GM19240 (cell line): ENCODE results near the gene NLRC5.
"Not testable (repeated sequence)": the region's sequence is repeated elsewhere in the genome, so short reads cannot be mapped to it uniquely, and the experiment has no call there.

ENCODE experiments used
- DNase-seq: peaks from one replicate; pipeline ENCODE4 v3.0.0; 2011; ENCODE audit warnings: low spot score; ENCODE audit not compliant: insufficient read length

Gene NLRC5

DNA sequence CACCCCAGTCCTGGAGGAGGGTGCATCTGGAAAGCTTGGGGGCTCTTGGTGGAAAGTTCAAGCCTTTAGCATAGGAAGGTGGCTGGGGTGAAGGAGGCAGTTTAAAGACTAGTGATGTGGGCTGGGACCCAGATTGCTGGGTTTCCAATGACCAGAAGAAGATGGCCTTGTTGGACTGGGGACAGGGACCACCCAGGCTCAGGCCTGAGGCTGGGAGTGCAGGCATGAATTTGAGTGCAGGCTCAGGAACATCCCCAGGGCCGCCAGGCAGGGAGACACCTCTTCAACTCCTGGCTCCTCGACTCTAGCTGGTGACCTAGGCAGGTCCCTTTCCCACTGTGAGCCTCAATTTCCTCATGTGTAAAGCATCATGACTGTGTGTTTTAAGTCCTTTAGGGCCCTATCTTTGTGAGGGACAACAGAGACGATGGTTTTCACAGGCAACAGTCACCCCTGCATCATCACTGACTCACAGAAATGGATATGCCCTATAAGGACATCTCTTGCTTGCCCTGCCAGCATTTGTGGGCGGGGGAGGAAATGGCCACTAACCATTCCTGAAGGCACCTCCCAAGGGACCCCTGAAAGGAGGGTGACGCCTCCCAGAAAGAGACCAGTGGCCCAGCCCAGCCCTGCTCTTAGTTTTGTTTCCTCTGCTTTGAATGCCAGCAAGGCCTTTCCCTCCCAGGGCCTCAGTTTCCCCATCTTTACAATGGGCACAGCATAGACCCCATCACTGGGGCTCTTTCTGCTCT, 11.1 kb downstream of the NLRC5 start:
- DNase-seq: no peak

DNA sequence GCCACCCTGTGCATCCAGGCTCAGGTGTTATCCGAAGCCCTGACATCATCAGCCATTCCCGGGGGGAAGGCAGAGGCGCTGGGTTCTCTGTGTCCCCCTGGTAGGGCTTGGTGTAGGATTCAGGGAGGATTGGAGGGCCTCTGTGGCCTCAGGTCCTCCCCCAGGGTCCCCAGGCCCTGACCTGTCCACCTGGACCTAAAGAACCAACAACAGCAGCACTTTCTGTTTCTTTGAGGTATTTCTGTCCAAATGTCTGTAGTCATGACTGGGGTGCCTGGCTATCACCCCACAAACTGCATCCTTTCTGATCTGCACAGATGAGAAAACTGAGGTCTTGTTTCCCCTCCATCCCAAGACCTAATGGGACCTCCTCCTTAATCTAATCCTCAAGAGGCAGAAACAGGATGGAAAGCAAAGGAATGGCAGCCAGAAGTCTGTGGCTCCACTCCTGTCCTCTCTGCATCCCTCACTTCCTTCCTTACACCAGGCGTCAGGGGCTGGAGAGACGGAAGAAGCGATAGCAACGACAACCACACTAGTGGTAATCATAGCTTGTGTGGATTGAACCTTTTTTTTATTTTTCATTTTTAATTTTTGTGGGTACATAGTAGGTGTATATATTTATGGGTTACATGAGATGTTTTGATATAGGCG, 11.8 kb downstream of the NLRC5 start:
- DNase-seq: no peak

DNA sequence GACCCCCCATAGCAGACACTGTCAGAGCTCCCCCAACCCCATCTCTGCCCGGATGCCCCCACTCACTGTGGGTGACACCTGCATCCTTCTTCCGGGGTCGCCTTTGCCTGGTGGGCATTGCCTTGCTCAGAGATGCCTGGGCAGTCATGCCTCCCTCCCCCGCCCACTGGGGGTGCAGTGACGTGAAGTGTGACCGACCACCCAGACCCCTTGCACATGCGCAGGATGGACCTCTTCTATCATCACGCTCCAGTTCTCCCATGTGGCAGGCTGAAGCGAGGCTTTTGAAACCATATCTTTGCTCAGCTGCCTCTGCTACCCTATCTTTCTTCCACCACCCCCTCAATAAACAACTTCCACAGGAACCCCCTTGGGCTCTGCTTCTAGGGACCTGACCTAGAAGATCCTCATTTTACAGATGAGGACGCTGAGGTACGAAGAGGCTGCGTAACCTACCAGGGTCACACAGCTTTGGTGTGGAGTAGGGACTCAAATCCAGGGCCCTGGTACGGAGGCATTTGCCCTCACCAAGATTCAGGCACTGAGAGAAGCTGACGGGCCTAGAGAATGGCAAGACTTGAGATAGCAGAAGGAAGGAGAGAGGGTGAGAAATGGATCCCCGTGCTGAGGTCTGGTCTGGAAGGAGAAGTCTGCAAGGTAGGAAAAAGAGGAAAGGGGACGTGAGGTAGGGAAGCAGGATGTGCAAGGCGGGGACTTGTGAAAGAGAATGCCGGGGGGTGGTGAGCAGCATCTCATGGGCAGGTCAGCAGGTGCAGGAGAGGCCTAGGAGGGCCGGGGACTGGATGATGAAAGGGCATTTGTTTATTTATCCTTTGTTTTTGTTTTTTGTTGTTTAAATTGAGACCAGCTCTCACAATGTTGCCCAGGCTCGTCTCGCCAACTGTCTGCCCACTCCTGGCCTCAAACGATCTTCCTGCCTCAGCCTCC, 14.4 kb downstream of the NLRC5 start:
- DNase-seq: no peak

DNA sequence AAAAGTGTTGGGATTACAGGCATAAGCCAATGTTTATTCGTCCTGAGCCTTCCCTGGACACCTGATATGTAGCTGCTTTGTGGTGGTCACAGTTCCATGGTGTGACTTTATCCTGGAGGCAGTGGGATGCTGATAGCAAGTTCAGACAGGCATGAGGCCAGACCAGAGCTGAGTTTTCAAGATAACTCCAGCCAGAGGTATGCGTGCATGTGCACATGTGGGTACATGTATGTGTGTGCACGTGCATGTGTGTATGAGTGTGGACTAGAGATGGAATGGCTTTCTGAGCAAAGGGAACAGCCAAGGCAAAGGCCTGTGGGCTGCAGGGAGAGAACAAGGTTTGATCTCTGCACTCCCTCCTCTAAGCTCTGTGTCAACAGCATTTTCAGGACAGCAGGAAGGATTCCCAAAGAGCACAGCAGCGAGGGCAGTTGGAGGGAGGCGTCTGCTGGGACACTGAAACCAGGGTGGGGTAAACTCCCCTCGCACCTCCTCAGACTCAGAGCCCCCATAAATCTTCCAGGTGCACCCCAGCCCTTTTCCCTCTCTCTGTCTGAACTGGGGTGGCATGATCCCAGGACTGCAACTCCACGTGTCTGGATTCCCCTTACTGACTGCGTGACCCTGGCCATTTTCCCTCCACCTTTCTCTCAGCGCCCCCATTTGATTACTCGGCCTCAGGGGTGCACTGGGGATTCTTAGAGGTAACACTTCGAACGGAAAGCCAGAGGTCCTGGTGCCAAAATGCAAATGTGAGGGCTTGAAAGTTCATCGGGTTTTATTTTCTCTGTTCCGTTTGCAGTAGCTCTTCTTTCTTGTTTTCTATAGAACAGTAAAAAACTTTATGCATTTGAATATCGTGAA, 15.3 kb downstream of the NLRC5 start:
- no peak for DNase-seq

DNA sequence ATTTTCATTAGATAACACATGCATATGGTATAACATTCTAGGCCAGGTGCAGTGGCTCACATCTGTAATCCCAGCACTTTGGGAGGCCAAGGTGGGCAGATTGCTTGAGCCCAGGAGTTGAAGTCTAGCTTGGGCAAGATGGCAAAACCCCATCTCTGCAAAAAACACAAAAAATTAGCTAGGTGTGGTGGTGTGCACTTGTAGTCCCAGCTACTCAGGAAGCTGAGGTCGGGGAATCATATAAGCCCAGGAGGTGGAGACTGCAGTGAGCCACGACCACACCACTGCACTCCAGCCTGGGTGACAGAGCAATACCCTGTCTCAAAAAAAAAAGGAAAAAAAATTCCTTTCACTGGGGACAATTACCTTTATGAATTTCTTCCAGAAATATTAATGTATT, 16.2 kb downstream of the NLRC5 start:
- DNase-seq: not testable (repeated sequence)

DNA sequence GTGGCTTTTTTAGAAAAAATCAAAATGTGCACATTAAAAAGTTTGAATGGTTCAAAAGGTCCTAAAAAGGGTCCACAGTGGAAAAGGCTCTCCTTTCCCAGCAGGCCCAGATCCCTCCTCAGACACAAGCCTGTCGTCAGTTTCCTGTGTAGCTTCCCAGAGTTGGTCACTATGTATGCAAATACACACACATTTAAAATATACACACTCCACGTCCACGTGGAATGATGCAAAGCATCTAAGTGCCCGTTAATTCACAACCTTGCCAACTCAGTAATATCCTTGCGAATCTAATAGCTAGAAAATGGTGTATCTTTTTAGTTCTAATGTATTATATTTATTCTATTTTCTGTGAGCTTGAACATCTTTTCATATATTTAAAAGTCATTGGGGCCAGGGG, 17.7 kb downstream of the NLRC5 start:
- DNase-seq: no peak

DNA sequence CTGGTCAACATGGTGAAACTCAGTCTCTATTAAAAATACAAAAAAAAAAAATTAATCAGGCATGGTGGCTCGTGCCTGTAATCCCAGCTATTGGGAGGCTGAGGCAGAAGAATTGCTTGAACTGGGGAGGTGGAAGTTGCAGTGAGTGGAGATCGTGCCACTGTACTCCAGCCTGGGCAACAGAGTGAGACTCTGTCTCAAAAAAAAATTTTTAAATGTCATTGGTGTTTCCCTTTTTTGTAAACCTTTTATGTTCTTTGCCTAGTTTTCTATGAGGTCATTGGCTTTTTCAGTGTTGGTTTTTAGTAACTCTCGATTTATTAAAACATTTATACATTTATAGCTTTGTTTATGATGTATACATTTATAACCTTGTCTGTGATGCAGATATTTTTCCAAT, 18.2 kb downstream of the NLRC5 start:
- DNase-seq: no peak

DNA sequence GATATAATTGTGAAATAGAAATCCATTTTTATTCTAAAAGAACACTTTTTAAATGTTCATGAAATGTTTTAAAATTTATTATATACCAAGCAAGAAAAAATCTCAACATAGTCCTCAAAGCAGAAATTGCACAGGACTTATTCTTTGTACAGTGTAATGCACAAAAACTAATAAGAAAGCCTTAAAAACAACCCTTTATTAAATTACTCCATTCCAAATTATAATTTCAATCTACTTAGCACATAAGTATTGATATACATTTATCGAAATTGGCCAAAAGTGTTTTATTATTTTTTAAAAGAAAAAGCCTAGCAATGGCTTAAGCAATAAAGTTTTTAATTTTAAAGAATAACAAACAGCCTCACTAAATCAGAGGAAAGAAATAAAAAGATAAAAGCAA, 19.1 kb downstream of the NLRC5 start:
- DNase-seq: no peak

DNA sequence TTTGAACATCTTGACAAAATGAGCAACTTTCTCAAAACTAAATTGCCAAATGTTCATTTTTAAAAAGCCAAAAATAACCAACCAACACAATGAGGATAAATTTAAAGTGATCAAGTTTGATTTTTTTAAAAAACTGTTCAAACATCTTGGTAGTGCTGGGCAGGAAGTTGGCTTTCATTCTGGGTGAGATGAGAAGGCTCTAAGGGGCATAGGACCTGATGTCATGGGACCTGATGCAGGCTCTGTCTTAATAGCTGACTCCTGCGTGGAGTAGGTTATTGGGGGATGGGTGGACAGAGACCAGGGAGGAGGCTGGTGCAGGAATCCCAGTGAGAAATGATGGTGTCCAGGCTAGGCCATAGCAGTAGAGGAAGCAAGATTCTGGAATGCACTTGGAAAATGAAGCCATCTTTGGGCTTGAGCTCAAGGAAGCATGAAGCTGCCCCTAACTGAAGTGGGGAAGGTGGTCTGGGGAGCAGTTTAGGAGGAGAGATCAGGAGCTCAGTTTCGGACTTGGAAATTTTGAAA, 20.4 kb downstream of the NLRC5 start:
- no peak for DNase-seq

DNA sequence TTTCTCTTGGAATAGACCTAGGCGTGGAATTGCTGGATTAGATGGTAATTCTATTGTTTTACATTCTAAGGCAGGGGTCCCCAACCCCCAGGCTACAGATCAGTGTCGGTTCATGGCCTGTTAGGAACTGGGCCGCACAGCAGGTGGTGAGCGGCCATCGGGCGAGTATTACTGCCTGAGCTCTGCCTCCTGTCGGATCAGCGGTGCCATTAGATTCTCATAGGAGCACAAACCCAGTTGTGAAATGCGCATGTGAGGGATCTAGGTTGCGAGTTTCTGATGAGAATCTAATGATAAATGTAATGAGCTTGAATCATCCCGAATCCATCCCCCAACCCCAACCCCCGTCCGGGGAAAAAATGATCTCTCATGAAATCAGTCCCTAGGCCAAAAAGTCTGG, 23.0 kb downstream of the NLRC5 start:
- DNase-seq: no peak

DNA sequence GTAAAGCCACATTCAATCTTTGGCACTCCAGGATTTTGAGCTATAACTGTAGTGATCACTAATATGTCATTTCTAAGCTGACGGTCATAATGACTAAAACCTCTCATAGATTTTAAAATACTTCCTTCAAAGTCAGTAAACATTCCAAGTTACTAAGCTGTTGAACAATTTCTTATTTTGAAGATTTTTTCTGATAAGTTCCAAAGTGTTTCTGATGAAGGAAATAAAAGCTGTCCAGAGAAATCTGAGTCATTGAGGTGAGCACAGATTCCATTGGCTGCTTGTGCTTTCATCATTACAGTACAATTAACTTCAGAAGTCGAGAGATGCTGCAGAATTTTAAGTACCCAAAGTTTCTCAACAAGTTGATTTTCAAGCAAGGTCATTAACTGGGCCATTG, 23.9 kb downstream of the NLRC5 start:
- no peak for DNase-seq

DNA sequence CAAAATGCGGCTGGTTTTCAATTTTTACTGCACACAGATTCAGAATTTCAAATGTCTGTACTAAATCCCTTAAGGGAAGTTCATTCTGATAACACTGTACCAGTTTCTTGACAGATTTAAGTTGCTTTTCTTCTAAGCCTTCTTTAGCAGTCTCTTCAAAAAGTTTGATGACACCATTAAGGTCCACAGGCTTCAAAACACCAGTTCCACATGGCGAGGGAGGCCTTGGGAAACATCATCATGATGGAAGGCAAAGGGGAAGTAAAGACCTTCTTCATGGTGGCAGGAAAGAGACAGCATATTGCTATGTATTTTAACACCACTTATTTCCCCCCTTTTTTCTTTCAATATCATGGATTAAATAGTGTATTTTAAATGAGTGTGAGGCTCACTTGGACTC, 24.5 kb downstream of the NLRC5 start:
- DNase-seq: no peak

DNA sequence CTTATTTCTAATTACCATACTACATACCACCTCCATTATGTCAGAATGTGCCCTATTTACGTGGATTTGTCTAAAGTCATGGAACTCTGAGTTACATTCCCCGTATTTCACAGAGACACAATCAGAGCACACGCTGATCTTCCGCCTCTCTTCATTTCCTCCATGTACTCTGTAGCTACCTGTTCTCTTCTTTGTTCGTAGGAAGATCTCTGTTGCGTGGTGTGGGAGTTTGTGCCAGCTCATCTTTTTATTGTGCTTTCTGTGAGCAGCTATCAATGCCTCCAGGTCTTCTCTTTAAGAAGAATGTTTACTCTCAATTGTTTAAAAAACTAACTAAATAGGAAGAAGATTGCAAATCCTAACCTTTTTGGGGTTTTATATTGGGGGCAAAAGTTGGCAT, 26.9 kb downstream of the NLRC5 start:
- no peak for DNase-seq

DNA sequence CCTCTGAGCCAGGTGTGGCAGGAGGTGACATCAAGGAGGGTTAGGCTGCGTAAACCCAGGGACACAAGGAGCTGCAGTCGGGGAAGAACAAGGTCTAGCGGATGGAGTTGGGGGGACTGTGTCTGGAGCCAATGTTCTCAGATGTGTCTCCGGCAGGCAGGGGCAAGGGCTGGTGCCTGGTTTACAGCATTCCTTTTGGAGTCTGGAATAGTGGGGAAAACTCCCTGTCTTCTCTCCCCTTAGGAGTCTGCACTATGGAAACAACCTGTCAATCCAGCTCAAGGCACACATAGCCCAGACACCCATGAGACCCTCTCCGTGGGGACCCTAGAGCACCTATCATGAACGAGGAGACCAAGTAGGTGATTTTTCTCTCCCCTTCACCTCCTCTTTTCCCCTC, 27.5 kb downstream of the NLRC5 start:
- DNase-seq: no peak

DNA sequence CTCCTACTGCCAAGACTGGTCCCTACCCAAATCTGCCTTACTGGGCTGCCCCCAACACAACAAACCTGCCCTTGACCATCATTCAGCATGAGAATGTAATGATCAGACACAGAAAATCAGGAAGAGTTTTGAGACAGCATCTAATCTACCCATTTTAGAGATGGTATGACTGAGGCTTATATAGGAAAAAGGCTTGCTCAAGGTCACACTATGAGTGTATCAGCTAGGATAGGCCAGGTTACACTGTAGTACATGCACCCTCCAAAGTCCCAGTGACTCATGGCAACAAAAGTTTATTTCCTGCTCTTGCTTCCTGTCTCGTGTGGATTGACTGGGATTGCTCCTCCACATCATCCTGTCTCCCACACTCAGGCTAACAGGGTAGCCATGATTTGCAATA, 27.9 kb downstream of the NLRC5 start:
- DNase-seq: no peak

DNA sequence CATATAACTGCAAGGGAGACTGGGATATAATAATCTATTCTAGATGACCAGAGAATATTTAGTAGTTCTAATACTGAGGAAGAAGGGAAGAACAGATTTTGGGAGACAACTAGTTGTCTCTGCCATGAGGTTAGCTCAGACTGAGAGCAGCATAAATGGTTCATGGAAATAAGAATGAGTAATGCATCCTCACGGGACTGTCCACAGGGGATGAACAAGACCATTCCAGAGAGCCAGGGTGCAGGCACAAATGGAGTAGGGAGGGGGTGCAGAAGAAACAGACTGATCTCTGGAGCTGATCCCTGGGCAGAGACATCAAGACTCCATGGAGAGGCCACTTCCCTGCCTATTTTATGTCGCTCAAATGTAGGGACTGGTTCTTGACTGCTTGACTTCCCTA, 30.4 kb downstream of the NLRC5 start:
- DNase-seq: no peak

DNA sequence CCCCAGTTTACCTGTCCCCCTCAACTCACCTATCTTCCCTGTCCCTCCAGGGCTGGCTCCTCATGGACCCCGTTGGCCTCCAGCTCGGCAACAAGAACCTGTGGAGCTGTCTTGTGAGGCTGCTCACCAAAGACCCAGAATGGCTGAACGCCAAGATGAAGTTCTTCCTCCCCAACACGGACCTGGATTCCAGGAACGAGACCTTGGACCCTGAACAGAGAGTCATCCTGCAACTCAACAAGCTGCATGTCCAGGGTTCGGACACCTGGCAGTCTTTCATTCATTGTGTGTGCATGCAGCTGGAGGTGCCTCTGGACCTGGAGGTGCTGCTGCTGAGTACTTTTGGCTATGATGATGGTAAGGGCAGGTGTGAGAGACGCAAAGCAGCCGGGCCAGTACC, 31.3 kb downstream of the NLRC5 start:
- DNase-seq: no peak

DNA sequence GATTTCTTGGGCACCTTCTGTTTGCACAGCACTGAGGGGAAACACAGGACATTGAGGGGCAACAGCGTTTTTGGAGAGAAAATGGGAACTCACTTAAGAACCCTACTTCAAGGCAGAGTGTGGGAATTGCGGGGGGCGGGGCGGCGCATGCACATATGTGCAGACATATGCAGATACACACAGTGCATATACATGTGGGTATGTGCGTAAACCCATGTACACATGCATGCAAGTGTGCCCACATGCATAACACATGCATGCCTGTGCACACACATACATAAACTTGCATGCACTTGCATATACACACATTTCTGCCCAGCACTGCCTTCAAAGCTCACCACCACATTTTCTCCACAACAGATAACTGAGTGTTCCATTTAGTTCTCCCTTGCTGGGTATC, 32.4 kb downstream of the NLRC5 start:
- DNase-seq: no peak

DNA sequence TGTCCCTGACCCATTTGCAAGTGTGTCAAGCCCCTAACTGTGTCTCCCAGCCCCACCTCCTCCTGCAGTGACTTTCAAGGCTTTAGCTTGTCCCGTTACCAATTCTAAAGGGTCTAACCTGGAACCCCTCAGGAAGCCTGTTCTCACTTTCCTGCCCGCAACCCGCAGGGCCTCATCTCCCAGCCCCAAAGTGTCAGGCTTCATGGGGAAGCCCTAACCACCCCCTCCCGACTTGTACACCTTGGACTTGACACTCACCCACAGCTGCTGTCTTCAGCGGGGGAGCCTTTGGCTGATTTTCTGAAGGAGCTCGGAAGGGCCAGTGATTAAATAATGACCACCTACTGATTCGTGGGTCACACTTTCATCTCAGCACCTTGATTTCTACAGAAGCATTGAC, 33.1 kb downstream of the NLRC5 start:
- DNase-seq: no peak

DNA sequence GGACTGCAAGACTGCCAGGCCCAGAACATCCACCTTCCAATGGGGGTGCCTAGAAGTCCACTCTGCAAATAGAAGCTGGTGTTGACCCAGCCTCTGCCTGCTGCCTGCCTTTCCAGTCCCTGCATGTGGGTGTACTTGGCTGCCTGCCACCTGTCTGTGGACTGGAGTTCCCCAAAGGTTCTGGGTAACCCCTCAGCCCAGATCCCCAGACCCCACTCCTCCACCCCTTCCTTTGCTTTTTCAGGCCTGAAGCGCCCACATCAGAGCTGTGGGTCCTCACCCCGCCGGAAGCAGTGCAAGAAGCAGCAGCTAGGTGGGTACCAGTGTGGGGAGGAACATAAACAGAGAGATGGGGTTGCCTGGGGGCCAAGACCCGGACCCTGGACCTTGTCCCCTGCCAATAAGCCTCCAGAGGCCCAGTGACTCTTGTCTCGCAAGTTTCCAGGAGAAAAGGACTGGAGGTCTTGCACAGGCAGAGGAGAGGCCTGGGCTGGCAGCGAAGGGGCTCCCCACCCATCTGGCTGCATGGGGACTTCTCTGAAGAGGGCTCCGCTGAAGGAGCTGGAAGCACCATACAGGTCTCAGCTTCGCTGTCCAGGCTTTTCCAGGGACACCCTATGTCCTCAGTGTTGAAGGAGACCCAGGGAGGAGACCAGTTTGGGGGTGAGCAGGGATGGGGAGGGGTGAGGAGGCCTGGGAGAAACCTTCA, 34.3 kb downstream of the NLRC5 start:
- DNase-seq: no peak
